ENCODE measurements around the gene LYL1.

The LYL1 gene

DNA sequence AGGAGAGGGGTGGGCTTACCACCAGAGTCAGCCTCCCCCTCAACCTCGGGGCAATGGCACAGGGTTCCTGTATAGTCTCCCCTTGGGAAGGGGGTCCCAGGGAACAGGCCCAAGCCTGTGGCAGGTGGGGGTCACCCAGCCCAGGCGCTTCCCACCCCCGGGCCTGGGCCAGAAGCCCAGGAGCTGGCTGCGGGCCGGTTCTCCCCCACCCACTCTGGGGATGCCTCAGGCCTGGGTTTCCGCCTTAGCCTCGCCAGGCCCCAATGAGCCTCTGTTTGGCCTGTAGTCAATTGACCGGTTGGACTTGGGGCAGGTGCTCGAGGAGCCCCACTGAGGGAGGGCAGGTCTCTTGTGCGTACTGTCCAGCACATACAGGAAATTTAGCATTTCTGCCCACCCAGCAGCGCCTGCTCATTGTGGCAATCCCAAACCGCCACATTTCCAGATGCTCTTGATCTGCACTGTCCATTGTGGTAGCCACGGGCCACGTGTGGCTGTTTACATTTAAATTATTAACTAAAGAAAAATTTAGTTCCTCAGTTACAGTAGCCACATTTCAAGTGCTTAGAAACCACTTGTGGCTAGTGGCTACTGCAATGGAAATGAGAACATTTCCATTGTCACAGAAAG is 9.9 kb downstream of the LYL1 start:
- peak; percentile 55 for DNase-seq (ENCODE audit: low read depth)

GRCh38 chr19:13092158-13092543 is 10.5 kb downstream of the LYL1 start:
- no peak for DNase-seq (ENCODE audit: low read depth)

DNA sequence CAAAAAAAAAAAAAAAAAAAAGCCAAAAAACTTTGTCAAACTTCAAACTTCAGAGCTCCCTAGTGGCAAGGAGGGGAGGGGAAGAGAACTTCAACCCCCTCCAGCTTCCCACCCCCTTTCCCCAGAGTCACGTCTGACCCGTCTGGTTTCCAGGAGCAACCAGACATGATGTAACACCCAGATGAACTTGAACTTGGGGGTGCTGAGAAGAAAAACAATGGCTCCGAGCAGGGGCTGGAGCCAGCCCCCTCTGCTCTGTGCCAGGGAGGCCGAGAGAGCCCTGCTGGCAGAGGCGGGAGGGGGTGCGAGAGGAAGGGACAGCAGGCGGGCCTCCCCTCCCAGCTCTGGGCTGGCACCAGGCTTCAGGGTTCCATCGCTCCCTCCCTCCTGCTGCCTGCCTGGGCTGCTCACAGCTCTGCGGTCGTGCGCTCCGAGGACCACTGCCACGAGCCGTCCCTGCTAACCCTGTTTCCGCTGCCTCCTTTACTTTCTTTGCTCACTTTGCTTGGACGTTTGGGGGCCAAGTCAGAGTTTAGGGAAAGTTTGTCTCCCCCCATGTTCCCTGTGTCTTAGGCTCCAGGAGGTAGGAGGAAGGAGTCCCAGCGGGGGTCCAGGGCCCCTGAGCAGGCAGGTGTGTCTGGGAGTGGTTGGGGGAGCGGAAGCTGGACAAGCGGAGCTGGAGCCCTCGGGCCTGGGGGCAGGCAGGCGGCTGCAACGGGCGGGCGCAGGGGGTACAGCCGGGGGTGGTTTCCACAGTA is 11.1 kb downstream of the LYL1 start:
- DNase-seq (ENCODE audit: low read depth) = peak; percentile 54

GRCh38 chr19:13090511-13091231 is 12.0 kb downstream of the LYL1 start:
- DNase-seq (ENCODE audit: low read depth) = no peak

- DNase-seq (ENCODE audit: low read depth) = no peak
These were observed 12.7 kb downstream of the LYL1 start for GRCh38 chr19:13089857-13090507.

DNA sequence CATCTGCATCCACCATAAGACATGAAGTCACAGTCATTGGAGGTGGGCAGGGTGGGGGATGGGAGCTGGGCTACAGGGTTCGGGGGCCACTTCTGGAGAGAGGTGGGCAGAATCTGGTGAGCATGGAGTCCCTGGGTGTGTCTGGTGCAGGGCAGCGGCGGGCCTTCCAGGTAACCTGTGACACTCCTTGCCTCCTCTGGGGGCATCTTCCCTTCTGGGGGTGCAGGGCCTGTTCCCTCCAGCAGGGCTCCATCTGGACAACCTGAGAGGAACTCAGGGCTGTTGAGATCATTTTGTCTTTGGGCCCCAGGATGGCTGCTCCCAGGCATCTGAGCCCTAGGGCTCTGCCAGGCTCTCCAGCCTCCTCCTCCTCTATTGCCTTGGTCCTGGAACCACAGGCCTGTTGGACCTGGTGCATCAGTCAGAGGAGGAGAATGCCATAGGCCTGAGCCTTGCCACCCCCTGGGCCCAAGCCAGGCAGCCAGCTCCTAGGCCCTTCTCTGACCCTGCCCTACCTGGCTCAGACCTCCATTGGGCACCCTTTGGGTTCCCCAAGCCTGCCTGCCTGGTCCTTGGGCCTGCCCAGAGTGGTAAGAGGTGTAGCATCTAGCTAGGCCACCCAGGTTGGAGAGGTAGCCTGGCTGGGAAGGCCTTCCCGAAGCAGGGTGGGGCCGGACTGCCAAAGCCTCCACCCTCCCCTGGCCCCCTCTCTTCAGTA is 13.4 kb downstream of the LYL1 start:
- DNase-seq (ENCODE audit: low read depth) = no peak

DNA sequence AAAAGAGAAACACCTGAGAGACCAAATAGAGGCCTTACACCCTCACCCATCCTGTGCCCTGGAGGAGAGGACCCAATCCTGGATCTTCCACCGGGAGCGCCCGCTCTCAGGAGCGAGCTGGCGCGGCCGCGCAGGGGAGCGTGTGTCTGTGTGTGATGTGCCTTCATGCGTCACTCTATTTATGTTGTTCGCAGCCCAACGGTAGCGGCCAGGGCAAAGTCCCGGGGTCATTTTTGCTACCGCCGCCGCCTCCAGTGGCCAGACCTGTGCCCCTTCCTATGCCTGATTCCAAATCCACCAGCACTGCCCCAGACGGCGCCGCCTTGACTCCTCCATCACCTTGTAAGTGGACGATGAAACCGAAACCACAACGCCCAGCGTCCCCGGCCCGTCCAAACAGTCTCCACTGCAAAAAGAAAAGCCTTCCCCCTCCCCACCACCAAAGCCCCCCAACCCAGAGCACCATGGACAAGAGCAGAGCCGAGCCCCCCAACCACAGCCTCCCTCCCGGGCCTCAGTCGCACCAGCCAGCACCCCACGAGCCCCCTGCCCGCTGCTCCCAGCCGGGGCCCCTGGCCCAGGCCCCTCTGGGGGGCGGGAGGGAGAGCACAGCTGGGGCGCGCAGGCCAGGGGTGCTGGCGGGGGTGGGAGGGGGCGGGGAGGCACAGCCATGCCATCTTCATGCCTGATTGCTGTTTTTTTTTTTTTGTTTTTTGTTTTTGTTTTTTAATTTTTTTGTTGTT is 14.7 kb downstream of the LYL1 start:
- no peak for DNase-seq (ENCODE audit: low read depth)

DNA sequence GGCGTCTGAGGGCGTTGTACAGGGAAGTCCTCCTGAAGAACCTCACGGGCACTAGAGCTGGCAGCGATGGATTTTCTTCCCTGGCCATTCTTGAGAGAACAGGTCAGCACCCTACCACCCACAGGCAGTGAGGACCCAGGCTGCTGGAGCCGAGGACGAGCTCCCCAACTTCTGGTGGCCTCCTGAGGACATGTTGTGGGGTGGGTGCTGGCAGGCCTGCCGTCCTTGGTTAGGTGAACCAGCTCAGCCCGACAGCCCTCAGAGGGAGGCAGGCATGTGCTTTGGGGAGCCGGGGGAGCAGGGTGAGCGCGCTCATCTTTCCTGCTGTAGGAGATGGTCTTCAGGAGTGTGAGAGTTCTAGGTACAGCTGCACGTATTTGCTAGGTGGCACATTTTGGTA is 15.4 kb downstream of the LYL1 start:
- DNase-seq (ENCODE audit: low read depth) = no peak

- DNase-seq (ENCODE audit: low read depth) = no peak
These were observed 16.3 kb downstream of the LYL1 start for GRCh38 chr19:13086341-13086740.

DNA sequence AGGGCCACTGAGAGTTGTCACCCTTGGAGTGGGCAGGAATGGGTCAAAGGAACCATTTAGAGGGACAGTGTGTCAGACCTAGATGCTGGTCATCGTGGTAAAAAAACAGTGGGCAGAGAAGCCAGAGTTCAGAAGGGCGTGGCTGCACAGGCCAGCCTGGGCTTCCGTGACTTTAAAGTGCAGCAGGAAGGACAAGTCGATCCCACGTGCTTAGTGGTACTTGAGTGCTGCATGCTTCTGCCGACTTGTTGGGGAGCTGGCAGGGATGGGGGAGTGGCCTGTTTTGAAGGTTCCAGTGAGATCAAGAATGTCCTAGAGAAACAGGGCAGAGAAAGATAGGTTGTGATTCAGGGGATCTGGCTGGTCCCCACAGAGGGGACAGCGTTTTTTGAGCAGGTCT is 17.0 kb downstream of the LYL1 start:
- no peak for DNase-seq (ENCODE audit: low read depth)

- DNase-seq (ENCODE audit: low read depth) = no peak
These were observed 19.0 kb downstream of the LYL1 start for GRCh38 chr19:13083627-13084026.

DNA sequence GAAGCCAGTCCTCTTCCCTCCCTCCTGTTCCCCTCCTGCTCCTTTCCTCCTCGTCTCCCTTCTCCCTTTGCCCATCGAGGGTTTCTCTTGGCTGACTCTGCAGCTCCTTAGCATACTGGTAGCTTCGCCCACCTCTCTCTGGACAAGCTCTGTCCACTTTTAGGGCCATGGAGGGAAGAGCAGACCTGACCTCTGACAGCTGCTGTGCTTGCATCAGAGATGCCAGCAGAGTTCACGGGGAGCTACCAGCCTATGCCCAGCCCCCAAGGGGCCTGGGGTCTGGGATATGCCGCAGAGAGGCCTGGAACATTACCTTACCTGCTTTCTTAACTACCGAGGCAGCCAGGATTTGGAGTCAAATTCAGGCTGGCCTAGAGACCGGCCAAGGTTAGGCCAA is 19.7 kb downstream of the LYL1 start:
- DNase-seq (ENCODE audit: low read depth) = no peak

- peak; percentile 48 for DNase-seq (ENCODE audit: low read depth)
These were observed 20.3 kb downstream of the LYL1 start for GRCh38 chr19:13082192-13083007.

DNA sequence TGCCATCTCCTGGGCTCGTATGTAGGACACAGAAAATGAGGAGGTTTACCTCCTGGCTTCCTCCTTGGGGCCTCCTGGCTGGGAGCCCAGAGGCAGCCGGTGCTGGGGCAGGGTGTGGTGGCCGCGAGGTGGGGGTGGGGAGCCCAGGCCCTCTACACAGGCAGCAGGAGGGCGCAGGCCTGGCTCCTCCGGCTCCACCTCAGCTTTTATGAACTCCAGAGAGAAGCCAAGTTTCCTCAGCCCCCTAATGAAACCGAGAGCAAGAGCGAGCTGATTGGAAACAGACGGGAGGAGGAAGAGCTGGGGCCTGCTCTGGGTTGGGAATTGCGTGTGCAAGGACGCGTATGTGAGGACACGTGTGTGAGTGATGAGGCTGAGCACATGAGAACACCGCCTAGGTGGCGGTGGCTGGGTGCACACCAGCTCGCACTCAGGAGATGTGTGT is 23.1 kb downstream of the LYL1 start:
- peak; percentile 86 for DNase-seq (ENCODE audit: low read depth)

GRCh38 chr19:13078897-13079541 is 23.6 kb downstream of the LYL1 start:
- DNase-seq (ENCODE audit: low read depth) = no peak

- no peak for DNase-seq (ENCODE audit: low read depth)
These were observed 24.3 kb downstream of the LYL1 start for GRCh38 chr19:13078381-13078780.

DNA sequence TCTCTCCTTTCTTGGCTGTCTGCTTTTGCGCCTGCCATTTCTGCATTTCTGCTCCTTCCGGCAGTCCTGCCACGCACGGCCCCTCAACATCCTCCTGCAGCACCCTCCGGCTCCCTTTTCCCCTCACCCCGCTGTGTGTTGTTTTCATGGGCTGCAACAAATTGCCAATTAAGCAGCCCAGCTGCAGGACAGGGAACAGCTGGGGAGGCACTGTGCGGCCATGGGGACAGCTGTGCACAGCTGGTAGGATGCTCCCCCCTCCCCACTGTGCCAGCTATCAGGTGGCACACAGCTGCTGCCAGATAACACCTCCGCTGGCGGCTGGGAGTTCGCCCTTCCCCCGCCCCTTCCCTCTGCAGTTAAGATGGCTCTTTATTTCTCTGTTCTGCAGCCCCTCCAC is 25.4 kb downstream of the LYL1 start:
- no peak for DNase-seq (ENCODE audit: low read depth)

GRCh38 chr19:13076787-13077186 is 25.9 kb downstream of the LYL1 start:
- no peak for DNase-seq (ENCODE audit: low read depth)

GRCh38 chr19:13076320-13076719 is 26.3 kb downstream of the LYL1 start:
- no peak for DNase-seq (ENCODE audit: low read depth)

DNA sequence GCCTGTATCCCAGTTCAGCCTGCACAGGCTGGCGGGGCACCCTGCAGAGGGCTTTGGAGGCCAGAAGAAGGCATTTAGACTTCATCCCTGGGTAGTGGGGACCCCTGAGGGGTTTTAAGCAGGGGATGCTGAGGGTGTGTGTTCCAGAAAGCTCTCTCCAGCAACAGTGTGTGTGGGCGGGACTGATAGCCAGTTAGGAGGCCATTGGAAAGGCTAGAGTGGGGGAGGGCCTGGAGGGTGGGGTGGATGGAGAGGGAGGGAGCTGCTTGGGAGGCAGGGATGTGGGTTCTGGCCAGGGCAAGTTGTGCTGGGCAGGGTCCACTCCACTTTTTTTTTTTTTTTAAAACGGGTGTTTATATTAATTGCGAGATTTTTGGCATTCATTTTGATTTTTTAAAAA is 28.3 kb downstream of the LYL1 start:
- no peak for DNase-seq (ENCODE audit: low read depth)

Measured in fibroblast of gingiva (primary cell).